ENCODE data around the gene CFAP20DC. TPM values are rescaled to one million over a fixed set of nuclear protein-coding genes. Genes with fewer than 3 reads are reported as not detected.
"Not testable (repeated sequence)": the region's sequence is repeated elsewhere in the genome, so short reads cannot be mapped to it uniquely, and the experiment has no call there.

The CFAP20DC gene
- total RNA-seq (2022) (1.1 and 1.5 TPM in 2 replicates), Bru-seq, nascent RNA (percentile 35 among the genes with signal in this experiment), BruChase-seq, experiment 1, labeled RNA remaining after a 6-hour chase (percentile 25 among the genes with signal in this experiment), BruChase-seq, experiment 2, labeled RNA remaining after a 2-hour chase (percentile 31 among the genes with signal in this experiment)
- long read RNA-seq, partial matches to known transcripts, result 1 of 4 reads
- long read RNA-seq, other reads (novel, unspliced or antisense), result 3 of 4 reads

DNA sequence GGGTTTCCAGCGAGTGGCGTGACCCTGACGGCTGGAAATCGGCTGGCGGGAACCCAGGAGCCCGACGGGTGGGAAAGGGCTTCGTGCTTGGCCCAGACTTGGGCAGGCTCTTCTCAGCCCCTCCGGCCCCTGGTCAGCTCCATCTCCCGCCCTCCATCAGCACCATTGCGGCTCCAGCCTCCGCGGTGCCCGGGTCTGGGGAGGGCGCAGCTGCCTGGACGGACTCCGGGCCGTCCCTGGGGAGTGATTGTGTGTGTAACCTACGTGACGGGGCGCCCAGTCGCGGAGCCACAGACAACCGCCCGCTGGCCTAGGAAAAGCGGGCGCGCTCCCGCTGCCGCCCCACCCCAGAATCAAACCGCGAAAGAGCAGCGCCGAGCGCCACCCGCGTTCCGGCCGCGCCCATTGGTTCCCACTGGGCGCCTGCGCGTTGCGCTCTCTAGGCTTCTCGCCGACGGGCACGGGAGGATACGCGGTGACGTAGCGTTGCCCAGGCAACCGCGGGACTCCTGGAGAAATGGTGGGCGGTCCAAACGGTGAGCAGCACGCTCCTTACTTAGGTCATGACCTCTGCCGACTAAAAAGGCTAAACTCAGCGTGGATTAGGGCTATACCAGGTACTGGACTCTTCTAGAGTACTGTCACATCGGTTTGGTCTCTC is at the start of gene CFAP20DC:
CFAP20DC (minus strand) TSS at position 355 of the 661 bp plus-strand sequence. CDS start 394 bp downstream, outside the sequence.
- ChIA-PET CTCF (interaction anchor here (0.9 kb wide), 1 partner anchor 226 kb away, joined by 3 read pairs; no protein-coding TSS in a partner anchor), POLR2A (no interaction called here)
- no peaks in the 10 kb centered on the region for H3K9me3 Mint-ChIP-seq (ENCODE audit: unreplicated experiment)
- peak within 1 kb of the TSS; percentile 74 for H3K4me3 Mint-ChIP-seq (ENCODE audit: unreplicated experiment)
- H3K27ac Mint-ChIP-seq (ENCODE audit: low read depth, unreplicated experiment), result peak within 1 kb of the TSS; percentile 85
- no peaks in the 10 kb centered on the region for H3K27me3 Mint-ChIP-seq (ENCODE audit: insufficient read depth, unreplicated experiment)
- no peaks in the 10 kb centered on the region for H3K4me1 Mint-ChIP-seq (ENCODE audit: insufficient read depth, unreplicated experiment)
- intact Hi-C loops (cut with micrococcal nuclease), result no loop called here
- no peak for TF ChIP-seq CTCF (IDR thresholded peaks at IDR 0.05; ENCODE audit: unreplicated experiment)
- DNase-seq (ENCODE audit: unreplicated experiment), result peak; percentile 92
- BruUV-seq (replicated peaks), result no TSS peak
- H3K36me3 Mint-ChIP-seq (ENCODE audit: insufficient read depth, unreplicated experiment), result no peaks in the 10 kb centered on the region

DNA sequence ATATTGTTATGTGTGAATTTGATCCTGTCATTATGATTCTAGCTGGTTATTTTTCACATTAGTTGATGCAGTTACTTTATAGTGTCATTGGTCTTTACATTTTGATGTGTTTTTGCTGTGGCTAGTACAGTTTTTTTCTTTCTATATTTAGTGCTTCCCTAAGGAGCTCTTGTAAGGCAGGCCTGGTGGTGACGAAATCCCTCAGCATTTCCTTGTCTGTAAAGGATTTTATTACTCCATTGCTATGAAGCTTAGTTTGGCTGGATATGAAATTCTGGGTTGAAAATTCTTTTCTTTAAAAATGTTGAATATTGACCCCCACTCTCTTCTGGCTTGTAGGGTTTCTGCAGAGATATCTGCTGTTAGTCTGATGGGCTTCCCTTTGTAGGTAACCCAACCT is 48.7 kb upstream of the CFAP20DC start:
- intact Hi-C loops (cut with micrococcal nuclease), result not testable (repeated sequence)

GRCh38 chr3:59094446-59094845 is 44.6 kb upstream of the CFAP20DC start:
- no peak for TF ChIP-seq CTCF (IDR thresholded peaks at IDR 0.05; ENCODE audit: unreplicated experiment)
- no peak for DNase-seq (ENCODE audit: unreplicated experiment)
- Mint-ChIP-seq H3K27me3 (ENCODE audit: insufficient read depth, unreplicated experiment) (no peaks in the 10 kb centered on the region), H3K9me3 (ENCODE audit: unreplicated experiment) (peaks cover 23% of the 10 kb centered on the region), H3K27ac (ENCODE audit: low read depth, unreplicated experiment) (no peak overlapping the region), H3K36me3 (ENCODE audit: insufficient read depth, unreplicated experiment) (peaks cover 7% of the 10 kb centered on the region), H3K4me1 (ENCODE audit: insufficient read depth, unreplicated experiment) (no peaks in the 10 kb centered on the region), H3K4me3 (ENCODE audit: unreplicated experiment) (no peak overlapping the region)
- intact Hi-C loops (cut with micrococcal nuclease), result no loop called here
- BruUV-seq (replicated peaks), result no TSS peak
- ChIA-PET POLR2A (no interaction called here), CTCF (no interaction called here)

More for the DNA sequence above, 48.7 kb upstream of the CFAP20DC start:
- CTCF ChIA-PET; H3K27ac Mint-ChIP-seq (ENCODE audit: low read depth, unreplicated experiment); H3K4me1 Mint-ChIP-seq (ENCODE audit: insufficient read depth, unreplicated experiment); H3K4me3 Mint-ChIP-seq (ENCODE audit: unreplicated experiment); POLR2A ChIA-PET; BruUV-seq (replicated peaks); DNase-seq (ENCODE audit: unreplicated experiment); H3K27me3 Mint-ChIP-seq (ENCODE audit: insufficient read depth, unreplicated experiment); H3K36me3 Mint-ChIP-seq (ENCODE audit: insufficient read depth, unreplicated experiment): not testable (repeated sequence)
- H3K9me3 Mint-ChIP-seq (ENCODE audit: unreplicated experiment), result peaks cover 23% of the 10 kb centered on the region

GRCh38 chr3:59093521-59093920 is 43.7 kb upstream of the CFAP20DC start:
- Mint-ChIP-seq H3K4me3 (ENCODE audit: unreplicated experiment) (no peak overlapping the region), H3K9me3 (ENCODE audit: unreplicated experiment) (peaks cover 15% of the 10 kb centered on the region), H3K27me3 (ENCODE audit: insufficient read depth, unreplicated experiment) (no peaks in the 10 kb centered on the region), H3K27ac (ENCODE audit: low read depth, unreplicated experiment) (no peak overlapping the region), H3K36me3 (ENCODE audit: insufficient read depth, unreplicated experiment) (peaks cover 7% of the 10 kb centered on the region), H3K4me1 (ENCODE audit: insufficient read depth, unreplicated experiment) (no peaks in the 10 kb centered on the region)
- TF ChIP-seq CTCF (IDR thresholded peaks at IDR 0.05; ENCODE audit: unreplicated experiment), result no peak
- BruUV-seq (replicated peaks), result no TSS peak
- CTCF ChIA-PET, result interaction anchor here (0.7 kb wide), 1 partner anchor 121 kb away, joined by 3 read pairs; no protein-coding TSS in a partner anchor
- POLR2A ChIA-PET, result interaction anchor here (1.0 kb wide), 1 partner anchor 9 kb away, joined by 3 read pairs; no protein-coding TSS in a partner anchor
- intact Hi-C loops (cut with micrococcal nuclease), result no loop called here
- DNase-seq (ENCODE audit: unreplicated experiment), result no peak

Data from MCF 10A (cell line).